OCI-LY7 (cell line): ENCODE measurements around the gene CFL2.

Experiments used
- CTCF ChIP-seq: fragments of 200-600 bp; sonication (generic); conservative IDR thresholded peaks from 2 replicates; pipeline ENCODE4 v1.5.1; 2014; ENCODE audit warnings: mild to moderate bottlenecking, antibody characterized with exemption, low read length, moderate library complexity, mixed read lengths
- EZH2phosphoT487 ChIP-seq: fragments of 200-600 bp; sonication (generic); IDR thresholded peaks from 2 replicates; pipeline ENCODE4 v1.6.1; 2018; ENCODE audit warnings: low read depth, borderline replicate concordance, mild to moderate bottlenecking, mixed run types, antibody characterized with exemption, low read length, moderate library complexity, mixed read lengths

- TF ChIP-seq CTCF (no peak), EZH2phosphoT487 (no peak)
Observed at GRCh38 chr14:34707722-34708121, 6.7 kb downstream of the CFL2 start.
